MCF 10A (cell line): ENCODE results near the gene ICAM4. TPM values are rescaled to one million over a fixed set of nuclear protein-coding genes. Genes with fewer than 3 reads are reported as not detected.

Experiments
- BruUV-seq: library from RNA; stranded (reverse); fragments of 400-500 nt; replicated peaks from 2 replicates; lab custom pipeline; 2021; lab: Mats Ljungman, UMichigan
- CTCF ChIA-PET: fragments of 300-600 bp; sonication (Branson Sonifier 250); formaldehyde crosslinking; extraction: SDS; loops from one replicate; lab custom pipeline; 2021; ENCODE audit warnings: antibody characterized with exemption, inconsistent platforms; lab: Yijun Ruan, JAX
- POLR2A ChIA-PET: fragments of 300-600, 350-650 bp; sonication (Branson Sonifier 250); formaldehyde crosslinking; extraction: SDS; loops from one replicate; lab custom pipeline; 2020; ENCODE audit warnings: antibody characterized with exemption, inconsistent platforms; lab: Yijun Ruan, JAX
- DNase-seq: peaks from one replicate; pipeline ENCODE4 v3.0.0-alpha.2; 2018; ENCODE audit not compliant: unreplicated experiment
- H3K27ac Mint-ChIP-seq: one replicate; pipeline ENCODE4 v1.8.0; 2022; ENCODE audit warnings: mild to moderate bottlenecking, low read depth, mixed read lengths; ENCODE audit not compliant: unreplicated experiment
- H3K27me3 Mint-ChIP-seq: one replicate; pipeline ENCODE4 v1.8.0; 2022; ENCODE audit warnings: mixed read lengths; ENCODE audit not compliant: insufficient read depth, unreplicated experiment
- H3K36me3 Mint-ChIP-seq: one replicate; pipeline ENCODE4 v1.8.0; 2022; ENCODE audit warnings: mild to moderate bottlenecking, moderate library complexity, mixed read lengths; ENCODE audit not compliant: insufficient read depth, unreplicated experiment
- H3K4me1 Mint-ChIP-seq: one replicate; pipeline ENCODE4 v1.8.0; 2022; ENCODE audit warnings: mixed read lengths; ENCODE audit not compliant: insufficient read depth, unreplicated experiment
- H3K4me3 Mint-ChIP-seq: one replicate; pipeline ENCODE4 v1.8.0; 2022; ENCODE audit warnings: mild to moderate bottlenecking, moderate library complexity, mixed read lengths; ENCODE audit not compliant: unreplicated experiment
- H3K9me3 Mint-ChIP-seq: one replicate; pipeline ENCODE4 v1.8.0; 2022; ENCODE audit warnings: mixed read lengths; ENCODE audit not compliant: unreplicated experiment
- CTCF ChIP-seq: fragments of 200-600 bp; IDR thresholded peaks from one replicate; pipeline ENCODE4 v1.8.0; 2022; ENCODE audit warnings: antibody characterized with exemption, mild to moderate bottlenecking; ENCODE audit not compliant: unreplicated experiment
- intact Hi-C: fragments of 100-400 bp; cut with micrococcal nuclease; formaldehyde crosslinking; loops from 2 replicates; pipeline ENCODE4 v1.14.1; 2022
- total RNA-seq: library from RNA; stranded (reverse); gene quantifications from 2 replicates; pipeline ENCODE4 v1.2.3, GENCODE V29; 2022

Gene ICAM4
- total RNA-seq, 1 experiment from 2014 or later, result not detected

GRCh38 chr19:10243606-10244005, 43.1 kb upstream of the ICAM4 start:
- no peak overlapping the region for H3K27ac Mint-ChIP-seq
- CTCF ChIA-PET, result no interaction called here
- intact Hi-C loops, result no loop called here

GRCh38 chr19:10245189-10245939, 41.4 kb upstream of the ICAM4 start:
- Mint-ChIP-seq H3K4me1 (no peaks in the 10 kb centered on the region), H3K27me3 (no peaks in the 10 kb centered on the region), H3K9me3 (no peaks in the 10 kb centered on the region), H3K4me3 (no peak overlapping the region), H3K36me3 (no peaks in the 10 kb centered on the region), H3K27ac (no peak overlapping the region)
- ChIA-PET POLR2A (no interaction called here), CTCF (interaction anchor here (0.5 to 1.6 kb wide), 4 partner anchors 14 to 354 kb away, joined by 3 to 5 read pairs (median 4); no protein-coding TSS in a partner anchor)
- BruUV-seq, result no TSS peak
- DNase-seq, result no peak
- TF ChIP-seq CTCF, result no peak
- intact Hi-C loops, result no loop called here

More at GRCh38 chr19:10243606-10244005, 43.1 kb upstream of the ICAM4 start:
- no TSS peak for BruUV-seq
- Mint-ChIP-seq H3K9me3 (no peaks in the 10 kb centered on the region), H3K36me3 (peaks cover 6% of the 10 kb centered on the region), H3K4me3 (no peak overlapping the region), H3K27me3 (no peaks in the 10 kb centered on the region), H3K4me1 (no peaks in the 10 kb centered on the region)
- no peak for DNase-seq
- POLR2A ChIA-PET, result no interaction called here
- TF ChIP-seq CTCF, result no peak

GRCh38 chr19:10246511-10246910, 40.2 kb upstream of the ICAM4 start:
- ChIA-PET CTCF (interaction anchor here (0.7 to 1.0 kb wide), 2 partner anchors 25 to 187 kb away, joined by 4 to 5 read pairs; partner anchors contain the start of gene ICAM1), POLR2A (interaction anchor here (0.6 to 0.7 kb wide), 2 partner anchors 242 to 1119 kb away, joined by 3 to 4 read pairs; no protein-coding TSS in a partner anchor)

More at GRCh38 chr19:10246511-10246910, 40.2 kb upstream of the ICAM4 start:
- Mint-ChIP-seq H3K36me3 (no peaks in the 10 kb centered on the region), H3K9me3 (no peaks in the 10 kb centered on the region), H3K27me3 (no peaks in the 10 kb centered on the region), H3K27ac (no peak overlapping the region), H3K4me3 (no peak overlapping the region), H3K4me1 (no peaks in the 10 kb centered on the region)
- no peak for TF ChIP-seq CTCF
- DNase-seq, result no peak
- intact Hi-C loops, result no loop called here
- no TSS peak for BruUV-seq
